Keratinocyte (primary cell): ENCODE data around the gene STX10. TPM values are rescaled to one million over a fixed set of nuclear protein-coding genes. Genes with fewer than 3 reads are reported as not detected.

ENCODE experiments used
- DNase-seq: peaks from one replicate; pipeline ENCODE4 v3.0.0-alpha.2; 2011; ENCODE audit warnings: low read depth, missing footprints, low spot score
- FAIRE-seq: peaks from 2 replicates; lab custom pipeline; 2011; peaks lifted over from hg19 to GRCh38; lab: Jason Lieb, UNC
- H2AFZ ChIP-seq: 2 replicates; pipeline ENCODE4 v1.6.0; 2012; ENCODE audit warnings: low read length, control low read depth, inconsistent platforms; ENCODE audit not compliant: control insufficient read depth
- H3K27ac ChIP-seq: 2 replicates; pipeline ENCODE4 v1.5.1; 2011; ENCODE audit warnings: low read length; ENCODE audit not compliant: control insufficient read depth, insufficient read depth
- H3K27me3 ChIP-seq: 3 replicates; pipeline ENCODE4 v1.6.0; 2011; ENCODE audit warnings: low read length; ENCODE audit not compliant: control insufficient read depth, insufficient read depth; ENCODE audit errors: extremely low read depth
- H3K36me3 ChIP-seq, 2 experiments: 2 replicates in 1 of 2; 3 replicates in 1 of 2; pipeline ENCODE4 v1.5.1; 2011; ENCODE audit warnings: low read length in 2 of 2, mild to moderate bottlenecking in 1 of 2; ENCODE audit not compliant: control insufficient read depth in 2 of 2, insufficient read depth in 2 of 2; ENCODE audit errors: extremely low read depth in 1 of 2
- H3K4me1 ChIP-seq: 3 replicates; pipeline ENCODE4 v1.5.1; 2011; ENCODE audit warnings: low read length; ENCODE audit not compliant: control insufficient read depth, insufficient read depth; ENCODE audit errors: extremely low read depth
- H3K4me2 ChIP-seq: 3 replicates; pipeline ENCODE4 v1.6.0; 2011; ENCODE audit warnings: low read depth, low read length; ENCODE audit not compliant: control insufficient read depth, insufficient read depth; ENCODE audit errors: extremely low read depth
- H3K4me3 ChIP-seq, 3 experiments: fragments of 200-600 bp in 1 of 3; sonication (generic) in 1 of 3; 2 replicates in 2 of 3; 3 replicates in 1 of 3; pipeline ENCODE4 v1.5.1; 2011 to 2016; ENCODE audit warnings: low read length in 3 of 3, mild to moderate bottlenecking in 3 of 3, control low read depth in 2 of 3, inconsistent platforms in 1 of 3, low read depth in 1 of 3, mixed read lengths in 1 of 3, mixed run types in 1 of 3, moderate library complexity in 1 of 3; ENCODE audit not compliant: control insufficient read depth in 2 of 3, insufficient read depth in 2 of 3; ENCODE audit errors: extremely low read depth in 1 of 3
- H3K79me2 ChIP-seq: 2 replicates; pipeline ENCODE4 v1.6.0; 2012; ENCODE audit warnings: low read length; ENCODE audit not compliant: control insufficient read depth, insufficient read depth
- H3K9ac ChIP-seq: 3 replicates; pipeline ENCODE4 v1.6.0; 2011; ENCODE audit warnings: low read length; ENCODE audit not compliant: control insufficient read depth, insufficient read depth; ENCODE audit errors: extremely low read depth
- H3K9me1 ChIP-seq: 3 replicates; pipeline ENCODE4 v1.6.0; 2011; ENCODE audit warnings: low read length; ENCODE audit not compliant: control insufficient read depth, insufficient read depth; ENCODE audit errors: extremely low read depth
- H3K9me3 ChIP-seq: 2 replicates; pipeline ENCODE4 v1.5.1; 2012; ENCODE audit warnings: low read depth, low read length; ENCODE audit not compliant: control insufficient read depth
- H4K20me1 ChIP-seq: 3 replicates; pipeline ENCODE4 v1.6.0; 2011; ENCODE audit warnings: low read length; ENCODE audit not compliant: control insufficient read depth, insufficient read depth; ENCODE audit errors: extremely low read depth
- CTCF ChIP-seq, 3 experiments: IDR thresholded peaks in 1 of 3; conservative IDR thresholded peaks in 1 of 3; optimal IDR thresholded peaks in 1 of 3; 2 replicates in 2 of 3; 3 replicates in 1 of 3; pipeline versions ENCODE3 to v1.5.1; 2011; ENCODE audit warnings: low read length in 3 of 3, mild to moderate bottlenecking in 3 of 3, moderate library complexity in 2 of 3, control low read depth in 1 of 3, inconsistent platforms in 1 of 3; ENCODE audit not compliant: insufficient read depth in 2 of 3; ENCODE audit errors: extremely low read depth in 1 of 3
- EZH2 ChIP-seq: IDR thresholded peaks from one replicate; pipeline ENCODE4 v1.6.1; 2012; ENCODE audit warnings: inconsistent platforms, mild to moderate bottlenecking, low read length, moderate library complexity
- dilution Hi-C: fragments of 300-500 bp; cut with MboI; formaldehyde crosslinking; loops from one replicate; pipeline ENCODE4 v1.7.0; 2020; ENCODE audit warnings: low sequenced_read_pairs; ENCODE audit not compliant: extremely low pct_ligation_motif_present
- polyA plus RNA-seq, 5 experiments: library from polyadenylated mRNA; depleted of rRNA in 3 of 5; stranded (reverse) in 3 of 5; stranded (forward) in 1 of 5; unstranded in 1 of 5; fragments of >200 nt; gene quantifications; 1 replicate in 1 of 5; 2 replicates in 3 of 5; 3 replicates in 1 of 5; pipeline versions ENCODE4 v1.2.1 to v1.2.3, GENCODE V29; 2011 to 2012; ENCODE audit warnings: missing spikeins in 2 of 5, low read depth in 1 of 5, low replicate concordance in 1 of 5

Gene STX10
- polyA plus RNA-seq, 1 donor (not counting 4 experiments of a cell fraction or from before 2014, with no cell fraction given): 65.2 TPM

- no peaks in the 10 kb centered on the region for H3K79me2 ChIP-seq
- H3K27me3 ChIP-seq: no peaks in the 10 kb centered on the region
- no peak overlapping the region for H3K4me2 ChIP-seq
- FAIRE-seq: no peak
- H3K9ac ChIP-seq: no peak overlapping the region
- no peak for DNase-seq
- dilution Hi-C loops: no loop called here
- H3K9me1 ChIP-seq: no peaks in the 10 kb centered on the region
- H3K4me1 ChIP-seq: peaks cover 8% of the 10 kb centered on the region
- no peak for TF ChIP-seq EZH2
- no peak for TF ChIP-seq CTCF (optimal IDR thresholded peaks at IDR 0.05 in 1 of 3, IDR thresholded peaks at IDR 0.05 in 1 of 3, conservative IDR thresholded peaks at IDR 0.05 in 1 of 3; ENCODE audit: extremely low read depth in 1 of 3, insufficient read depth in 2 of 3, low read length in 3 of 3)
- H2AFZ ChIP-seq: no peak overlapping the region
- H3K27ac ChIP-seq: no peak overlapping the region
- H3K36me3 ChIP-seq: peaks cover 3 to 12% of the 10 kb centered on the region in 2 experiments
- no peaks in the 10 kb centered on the region for H3K9me3 ChIP-seq
- H3K4me3 ChIP-seq: no peak overlapping the region
- no peaks in the 10 kb centered on the region for H4K20me1 ChIP-seq
These were observed 46.4 kb downstream of the STX10 start for GRCh38 chr19:13103581-13104359.

GRCh38 chr19:13102666-13103580 lies 47.3 kb downstream of the STX10 start, which contains the start of gene LYL1:
LYL1 (minus strand) TSS chr19:13102858; CDS start chr19:13101171, 1,687 bp downstream.
- Histone ChIP-seq H3K27ac (no peak within 1 kb of the TSS), H3K4me3 (peak within 1 kb of the TSS in 1 of 3 experiments; percentile 43), H3K4me1 (peaks cover 10% of the 10 kb centered on the region), H3K4me2 (peak within 1 kb of the TSS; percentile 60), H3K36me3 (peaks cover 3 to 12% of the 10 kb centered on the region in 2 experiments), H3K9me1 (no peaks in the 10 kb centered on the region), H3K79me2 (no peaks in the 10 kb centered on the region), H2AFZ (peak within 1 kb of the TSS; percentile 47), H3K27me3 (no peaks in the 10 kb centered on the region), H4K20me1 (no peaks in the 10 kb centered on the region), H3K9me3 (no peaks in the 10 kb centered on the region), H3K9ac (peak within 1 kb of the TSS; percentile 41)
- DNase-seq (no peak), FAIRE-seq (no peak)
- dilution Hi-C loops: no loop called here
- no peak for TF ChIP-seq EZH2
- no peak for TF ChIP-seq CTCF (optimal IDR thresholded peaks at IDR 0.05 in 1 of 3, IDR thresholded peaks at IDR 0.05 in 1 of 3, conservative IDR thresholded peaks at IDR 0.05 in 1 of 3; ENCODE audit: extremely low read depth in 1 of 3, insufficient read depth in 2 of 3, low read length in 3 of 3)
